ENCODE data around the gene NADK2. TPM values are rescaled to one million over a fixed set of nuclear protein-coding genes. Genes with fewer than 3 reads are reported as not detected.
A peak's percentile ranks its signal among the peaks of the same experiment; 100 is the strongest.

The NADK2 gene
- total and polyA plus RNA-seq, 8 donors, result 9.1 to 132 (median 27.0) TPM

GRCh38 chr5:36232533-36232932 is 9.2 kb downstream of the NADK2 start:
- TF ChIP-seq EP300 (IDR thresholded peaks at IDR 0.05), result no peak
- TF ChIP-seq CTCF (IDR thresholded peaks at IDR 0.05), result no peak
- no peak for TF ChIP-seq POLR2A (IDR thresholded peaks at IDR 0.05)
- no peak for TF ChIP-seq POLR2AphosphoS5 (IDR thresholded peaks at IDR 0.05)
- WGBS, 5 donors, result 37 to 67% (median 53%) methylated on average over 3 of the region's 3 CpGs
- H3K4me1 ChIP-seq, result peaks cover 9 to 81% (median 40%) of the 10 kb centered on the region in 4 donors
- no peaks in the 10 kb centered on the region for H3K27me3 ChIP-seq
- intact Hi-C loops (cut with DNase I; ENCODE audit: low total_unique reads), result no loop called here
- no peak for DNase-seq
- no peaks in the 10 kb centered on the region for H3K36me3 ChIP-seq
- H3K9me3 ChIP-seq, result no peaks in the 10 kb centered on the region
- no peak overlapping the region for H3K4me3 ChIP-seq
- peak overlapping the region in 1 of 5 donors; percentile 38 for H3K27ac ChIP-seq

- peak overlapping the region in 1 of 5 donors; percentile 32 for H3K27ac ChIP-seq
- H3K27me3 ChIP-seq, result no peaks in the 10 kb centered on the region
- no peak overlapping the region for H3K4me3 ChIP-seq
- no peaks in the 10 kb centered on the region for H3K9me3 ChIP-seq
- no peak for DNase-seq
- intact Hi-C loops (cut with DNase I; ENCODE audit: low total_unique reads), result no loop called here
- TF ChIP-seq POLR2A (IDR thresholded peaks at IDR 0.05) (no peak), CTCF (IDR thresholded peaks at IDR 0.05) (no peak), EP300 (IDR thresholded peaks at IDR 0.05) (no peak)
- H3K36me3 ChIP-seq, result peaks cover 5 to 13% (median 7%) of the 10 kb centered on the region in 4 donors
- 50 to 84% (median 70%) methylated on average over 1 of the region's 1 CpG for WGBS, 5 donors
- H3K4me1 ChIP-seq, result peaks cover 8 to 65% (median 32%) of the 10 kb centered on the region in 4 donors
Measured at GRCh38 chr5:36230151-36230790, 11.5 kb downstream of the NADK2 start.

- Histone ChIP-seq H3K27me3 (no peaks in the 10 kb centered on the region), H3K9me3 (no peaks in the 10 kb centered on the region), H3K4me1 (peaks cover 8 to 58% (median 28%) of the 10 kb centered on the region in 4 donors), H3K36me3 (peaks cover 12 to 31% (median 25%) of the 10 kb centered on the region in 4 donors), H3K4me3 (no peak overlapping the region), H3K27ac (peak overlapping the region in 4 of 5 donors; percentile 11 to 61 (median 45))
- TF ChIP-seq POLR2A (IDR thresholded peaks at IDR 0.05), result no peak
- no peak for TF ChIP-seq CTCF (IDR thresholded peaks at IDR 0.05)
- no peak for TF ChIP-seq POLR2AphosphoS5 (IDR thresholded peaks at IDR 0.05)
- no peak for TF ChIP-seq EP300 (IDR thresholded peaks at IDR 0.05)
- intact Hi-C loops (cut with DNase I; ENCODE audit: low total_unique reads), result no loop called here
- 93 to 100% (median 97%) methylated on average over 7 of the region's 7 CpGs for WGBS, 5 donors
- no peak for DNase-seq
Measured at GRCh38 chr5:36228505-36228904, 13.2 kb downstream of the NADK2 start.

- Histone ChIP-seq H3K4me1 (peaks cover 8 to 43% (median 19%) of the 10 kb centered on the region in 4 donors), H3K27me3 (no peaks in the 10 kb centered on the region), H3K36me3 (peaks cover 12 to 45% (median 36%) of the 10 kb centered on the region in 4 donors), H3K27ac (no peak overlapping the region), H3K9me3 (no peaks in the 10 kb centered on the region), H3K4me3 (no peak overlapping the region)
- TF ChIP-seq POLR2A (IDR thresholded peaks at IDR 0.05) (no peak), POLR2AphosphoS5 (IDR thresholded peaks at IDR 0.05) (no peak), EP300 (IDR thresholded peaks at IDR 0.05) (no peak), CTCF (IDR thresholded peaks at IDR 0.05) (no peak)
- intact Hi-C loops (cut with DNase I; ENCODE audit: low total_unique reads), result no loop called here
- DNase-seq, result no peak
Measured at GRCh38 chr5:36227046-36227445, 14.7 kb downstream of the NADK2 start.
